Measurements from ENCODE around the gene MRM2. TPM values are rescaled to one million over a fixed set of nuclear protein-coding genes. Genes with fewer than 3 reads are reported as not detected.
A peak's percentile ranks its signal among the peaks of the same experiment; 100 is the strongest.

MRM2 gene
- total and polyA plus RNA-seq, 10 donors: 19.0 to 35.8 (median 23.7) TPM

DNA sequence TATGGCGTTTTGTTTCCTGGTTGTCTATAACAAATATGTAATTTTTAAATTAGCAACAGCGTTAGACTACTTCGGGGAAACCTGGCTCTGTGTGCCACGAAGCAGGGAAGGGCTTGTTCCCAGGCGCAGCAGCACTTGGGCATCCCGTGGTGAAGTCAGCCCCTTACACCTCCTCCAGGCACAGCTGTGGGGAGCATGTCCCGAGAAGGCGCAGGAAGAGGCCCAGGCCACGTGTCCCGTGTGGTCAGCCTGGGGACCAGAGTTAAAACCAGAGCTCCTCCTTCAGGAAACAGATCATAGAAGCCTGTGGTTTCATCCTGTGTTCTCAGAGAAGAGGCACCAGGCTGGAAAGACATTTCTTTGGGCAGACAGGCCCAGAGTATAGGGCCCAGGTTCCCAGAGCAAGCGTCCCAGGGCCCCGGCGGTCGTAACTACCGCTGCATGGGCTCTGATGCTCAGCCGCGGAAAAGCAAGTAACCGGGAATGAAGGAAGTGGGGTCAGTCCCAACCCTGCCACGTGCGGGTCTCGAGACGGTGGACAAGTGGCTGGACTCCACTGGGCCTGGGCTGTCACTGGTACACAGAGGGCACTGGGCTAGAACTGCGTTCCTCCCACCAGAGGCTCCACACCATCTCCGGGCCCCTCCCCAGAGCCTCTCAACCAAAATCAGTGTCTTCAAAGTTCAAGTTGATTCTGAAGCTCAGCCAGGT lies 7.1 kb upstream of the MRM2 start:
- intact Hi-C loops (cut with DNase I; ENCODE audit: low total_unique reads): loop anchor here (5.0 kb wide), 1 partner anchor 63 kb away; the partner anchor contains the start of gene SNX8
- Histone ChIP-seq H3K4me1 (peaks cover 16 to 80% (median 47%) of the 10 kb centered on the region in 6 donors), H3K9me3 (no peaks in the 10 kb centered on the region), H3K36me3 (peaks cover 0 to 37% (median 17%) of the 10 kb centered on the region in 6 donors), H3K27me3 (replicated peaks in 1 of 7) (no peaks in the 10 kb centered on the region), H3K4me3 (no peak overlapping the region), H3K27ac (peak overlapping the region; percentile 25 to 69 (median 67))
- TF ChIP-seq POLR2A (IDR thresholded peaks at IDR 0.05) (no peak), POLR2AphosphoS5 (IDR thresholded peaks at IDR 0.05) (peak; percentile 46 to 72 (median 54))
- 10 to 25% (median 16%) methylated on average over 13 to 24 of the region's 24 CpGs for WGBS, 5 donors
- DNase-seq: peak; percentile 83

DNA sequence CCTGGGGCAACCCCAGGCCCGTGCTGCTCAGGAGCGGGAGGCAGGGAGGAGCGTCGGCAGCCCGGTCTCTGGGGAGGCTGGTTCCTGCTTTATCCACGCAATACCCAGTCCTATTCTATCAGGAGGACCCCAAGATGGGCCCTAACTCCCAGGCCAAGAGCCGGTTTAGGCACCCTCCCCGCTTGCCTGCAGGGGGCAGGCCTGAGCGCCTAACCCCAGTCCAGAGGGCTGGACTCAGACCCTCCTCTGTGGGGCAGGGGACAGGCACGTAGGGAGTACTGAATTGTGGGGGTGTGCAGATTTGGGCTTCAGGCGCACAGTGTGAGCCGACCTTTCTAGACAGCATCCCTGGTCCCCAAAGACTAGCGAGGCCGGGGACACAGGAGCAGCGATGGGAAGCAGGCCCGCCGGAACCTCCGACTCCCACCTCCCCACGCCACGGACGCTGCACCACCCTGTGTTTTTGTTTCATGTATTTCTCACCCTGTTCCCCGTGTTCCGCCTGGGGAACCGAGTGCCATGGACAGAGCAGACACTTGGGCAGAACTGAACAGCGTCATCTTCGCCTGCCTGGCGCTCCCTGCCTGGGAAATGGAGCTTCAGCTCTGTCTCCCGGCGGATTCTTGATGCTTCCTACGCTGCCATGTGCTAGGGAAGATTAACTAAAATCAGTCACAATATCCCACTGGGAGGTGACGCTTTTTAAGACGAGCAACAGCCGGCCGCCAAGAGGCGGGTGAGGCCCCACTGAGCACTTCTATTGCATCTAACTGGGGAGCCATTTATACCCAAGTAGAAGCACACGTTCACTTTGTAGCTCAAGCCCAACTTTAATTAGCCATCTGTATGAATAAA lies 5.4 kb upstream of the MRM2 start:
- TF ChIP-seq POLR2A (IDR thresholded peaks at IDR 0.05) (no peak), POLR2AphosphoS5 (IDR thresholded peaks at IDR 0.05) (peak in 2 of 3 donors; percentile 58 to 73)
- TF ChIP-seq, protein P1, sequence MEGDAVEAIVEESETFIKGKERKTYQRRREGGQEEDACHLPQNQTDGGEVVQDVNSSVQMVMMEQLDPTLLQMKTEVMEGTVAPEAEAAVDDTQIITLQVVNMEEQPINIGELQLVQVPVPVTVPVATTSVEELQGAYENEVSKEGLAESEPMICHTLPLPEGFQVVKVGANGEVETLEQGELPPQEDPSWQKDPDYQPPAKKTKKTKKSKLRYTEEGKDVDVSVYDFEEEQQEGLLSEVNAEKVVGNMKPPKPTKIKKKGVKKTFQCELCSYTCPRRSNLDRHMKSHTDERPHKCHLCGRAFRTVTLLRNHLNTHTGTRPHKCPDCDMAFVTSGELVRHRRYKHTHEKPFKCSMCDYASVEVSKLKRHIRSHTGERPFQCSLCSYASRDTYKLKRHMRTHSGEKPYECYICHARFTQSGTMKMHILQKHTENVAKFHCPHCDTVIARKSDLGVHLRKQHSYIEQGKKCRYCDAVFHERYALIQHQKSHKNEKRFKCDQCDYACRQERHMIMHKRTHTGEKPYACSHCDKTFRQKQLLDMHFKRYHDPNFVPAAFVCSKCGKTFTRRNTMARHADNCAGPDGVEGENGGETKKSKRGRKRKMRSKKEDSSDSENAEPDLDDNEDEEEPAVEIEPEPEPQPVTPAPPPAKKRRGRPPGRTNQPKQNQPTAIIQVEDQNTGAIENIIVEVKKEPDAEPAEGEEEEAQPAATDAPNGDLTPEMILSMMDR (IDR thresholded peaks at IDR 0.05 in 8 of 11, conservative IDR thresholded peaks at IDR 0.05 in 3 of 11): peak; percentile 27 to 81 (median 68)
- H3K4me1 ChIP-seq: peaks cover 21 to 83% (median 54%) of the 10 kb centered on the region in 6 donors
- DNase-seq: no peak

DNA sequence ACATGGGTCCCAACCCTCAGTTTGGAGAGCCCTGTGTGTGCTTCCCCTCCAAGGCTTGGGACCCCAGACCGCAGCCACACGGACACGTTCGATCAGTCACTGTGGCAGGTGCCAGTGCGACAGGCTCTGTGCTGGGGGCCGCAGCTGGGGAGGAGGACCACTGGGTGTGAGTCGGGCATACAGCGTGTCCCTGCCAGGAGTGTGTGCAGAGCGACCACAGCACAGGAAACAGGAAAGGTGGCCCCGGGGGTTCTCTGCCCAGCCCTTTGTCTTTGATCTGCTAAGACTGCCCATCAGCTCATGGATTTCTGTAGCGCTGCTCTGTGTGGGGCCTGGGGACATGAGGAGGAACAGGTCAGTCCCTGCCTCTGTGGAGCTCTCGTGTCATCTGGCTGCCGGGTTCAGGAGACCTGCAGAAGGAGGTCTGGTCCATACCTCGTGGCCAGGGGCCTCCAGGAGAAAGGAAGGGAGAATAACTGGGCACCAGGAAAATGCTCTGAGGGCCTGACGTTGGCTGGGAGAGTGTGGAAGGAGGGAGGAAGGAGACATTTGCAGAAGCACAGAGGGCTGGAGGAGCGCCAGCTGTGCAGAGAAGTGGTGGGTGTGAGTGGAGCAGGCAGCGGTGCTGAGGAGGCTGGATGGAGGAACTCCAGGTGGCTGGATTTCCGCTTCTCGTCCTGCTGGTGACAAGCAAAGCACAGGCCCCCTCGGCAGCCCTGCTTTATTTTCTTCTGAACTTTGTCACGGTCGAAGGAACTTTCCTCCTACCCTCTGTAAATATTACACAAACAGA lies 4.1 kb upstream of the MRM2 start:
- Histone ChIP-seq H3K27me3 (replicated peaks in 1 of 7) (no peaks in the 10 kb centered on the region), H3K36me3 (peaks cover 0 to 14% (median 4%) of the 10 kb centered on the region in 6 donors), H3K27ac (no peak overlapping the region), H3K4me1 (peaks cover 23 to 90% (median 59%) of the 10 kb centered on the region in 6 donors), H3K9me3 (no peaks in the 10 kb centered on the region), H3K4me3 (no peak overlapping the region)
- WGBS, 5 donors: 20 to 45% (median 29%) methylated on average over 21 to 22 of the region's 22 CpGs
- no peak for DNase-seq
- intact Hi-C loops (cut with DNase I; ENCODE audit: low total_unique reads): loop anchor here (5.0 kb wide), 1 partner anchor 66 kb away; the partner anchor contains the start of gene SNX8
- TF ChIP-seq POLR2AphosphoS5 (IDR thresholded peaks at IDR 0.05) (peak; percentile 27 to 65 (median 47)), POLR2A (IDR thresholded peaks at IDR 0.05) (no peak)

More for the DNA sequence above, 5.4 kb upstream of the MRM2 start:
- intact Hi-C loops (cut with DNase I; ENCODE audit: low total_unique reads): loop anchor here (5.0 kb wide), 1 partner anchor 65 kb away; the partner anchor contains the start of gene SNX8
- 71 to 80% (median 75%) methylated on average over 33 to 36 of the region's 36 CpGs for WGBS, 5 donors
- H3K9me3 ChIP-seq: no peaks in the 10 kb centered on the region
- peaks cover 0 to 26% (median 9%) of the 10 kb centered on the region in 6 donors for H3K36me3 ChIP-seq
- peak overlapping the region in 2 of 8 donors; percentile 10 to 39 for H3K4me3 ChIP-seq
- peak overlapping the region in 7 of 8 donors; percentile 5 to 55 (median 32) for H3K27ac ChIP-seq
- H3K27me3 ChIP-seq (replicated peaks in 1 of 7): no peaks in the 10 kb centered on the region

DNA sequence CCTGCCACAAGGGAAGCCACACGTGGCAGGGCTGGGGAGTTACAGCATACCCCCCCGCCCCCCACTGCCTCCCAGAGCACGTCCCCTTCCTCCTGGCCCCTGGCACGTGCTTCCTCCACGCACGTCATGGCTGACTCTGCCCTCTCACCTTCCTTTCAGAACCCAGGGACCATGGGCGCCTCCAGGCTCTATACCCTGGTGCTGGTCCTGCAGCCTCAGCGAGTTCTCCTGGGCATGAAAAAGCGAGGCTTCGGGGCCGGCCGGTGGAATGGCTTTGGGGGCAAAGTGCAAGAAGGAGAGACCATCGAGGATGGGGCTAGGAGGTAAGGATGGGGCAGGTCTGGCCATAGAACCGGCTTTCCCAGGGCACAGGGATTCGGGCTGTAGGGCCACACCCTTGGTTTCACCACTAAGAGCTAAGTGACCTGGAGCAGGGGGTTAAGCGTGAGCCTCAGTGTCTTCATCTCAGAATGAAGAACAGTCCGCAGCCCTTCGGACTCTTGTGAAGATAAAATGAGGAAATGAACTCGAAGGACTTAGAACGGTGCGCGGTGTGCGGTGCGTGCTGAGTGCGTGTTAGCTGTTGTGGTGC lies 2.5 kb upstream of the MRM2 start:
- H3K9me3 ChIP-seq: no peaks in the 10 kb centered on the region
- WGBS, 5 donors: 69 to 78% (median 75%) methylated on average over 25 of the region's 25 CpGs
- no peaks in the 10 kb centered on the region for H3K27me3 ChIP-seq (replicated peaks in 1 of 7)
- peaks cover 29 to 98% (median 68%) of the 10 kb centered on the region in 6 donors for H3K4me1 ChIP-seq
- no peak overlapping the region for H3K27ac ChIP-seq
- H3K36me3 ChIP-seq: peaks cover 0 to 7% (median under 1%) of the 10 kb centered on the region in 6 donors
- H3K4me3 ChIP-seq: no peak overlapping the region
- TF ChIP-seq POLR2AphosphoS5 (IDR thresholded peaks at IDR 0.05) (peak in 1 of 3 donors; percentile 38), POLR2A (IDR thresholded peaks at IDR 0.05) (no peak)
- no peak for DNase-seq
- intact Hi-C loops (cut with DNase I; ENCODE audit: low total_unique reads): loop anchor here (5.0 kb wide), 1 partner anchor 108 kb away; the partner anchor contains the start of gene EIF3B

Measured in spleen (tissue), 11 donors.